HG02973 (cell line): ENCODE data around the gene CTNNBL1.
"Not testable (repeated sequence)": the region's sequence is repeated elsewhere in the genome, so short reads cannot be mapped to it uniquely, and the experiment has no call there.

Source experiments
- ATAC-seq: cut with Tn5 transposase; IDR thresholded peaks from one replicate; pipeline ENCODE4 v1.9.1; 2021; ENCODE audit warnings: moderate library complexity; ENCODE audit not compliant: unreplicated experiment

The CTNNBL1 gene

DNA sequence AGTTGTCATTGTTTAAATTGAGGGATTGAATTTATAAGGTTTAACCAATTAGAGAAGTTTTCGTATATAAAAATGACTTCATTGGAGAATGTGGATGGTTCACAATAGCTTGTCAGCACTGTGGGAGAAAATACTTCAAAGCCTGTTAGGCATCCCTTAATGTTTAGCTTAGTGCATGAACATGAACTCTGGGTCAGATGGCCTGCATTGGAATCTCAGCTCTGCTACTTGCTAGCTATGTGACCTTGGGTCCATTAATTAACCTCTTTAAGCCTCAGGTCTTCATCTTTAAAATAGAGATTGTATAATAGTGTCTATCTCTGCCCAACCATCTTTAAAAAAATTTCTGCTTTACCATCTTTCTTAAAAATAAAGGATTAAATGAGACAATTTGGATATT is 11.1 kb downstream of the CTNNBL1 start:
- no peak for ATAC-seq

DNA sequence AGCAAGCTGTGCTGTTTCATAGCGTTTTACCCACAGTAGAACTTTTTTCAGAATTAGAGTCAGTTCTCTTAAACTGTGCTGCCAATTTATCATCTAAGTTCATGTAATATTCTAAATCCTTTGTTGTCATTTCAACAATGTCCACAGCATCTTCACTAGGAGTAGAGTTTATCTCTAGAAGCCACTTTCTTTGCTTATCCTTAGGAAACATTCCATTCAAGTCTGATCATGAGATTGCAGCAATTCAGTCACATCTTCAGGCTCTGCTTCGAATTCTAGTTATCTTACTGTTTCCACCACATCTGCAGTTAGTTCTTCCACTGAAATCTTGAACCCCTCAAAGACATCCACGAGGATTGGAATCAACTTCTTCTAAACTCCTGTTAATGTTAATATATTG is 12.5 kb downstream of the CTNNBL1 start:
- no peak for ATAC-seq

- no peak for ATAC-seq
These were observed 17.2 kb downstream of the CTNNBL1 start for GRCh38 chr20:37711001-37711400.

- no peak for ATAC-seq
These were observed 18.4 kb downstream of the CTNNBL1 start for GRCh38 chr20:37711994-37712964.

GRCh38 chr20:37713396-37713795 is 19.6 kb downstream of the CTNNBL1 start:
- ATAC-seq: no peak

- ATAC-seq: no peak
These were observed 21.3 kb downstream of the CTNNBL1 start for GRCh38 chr20:37714978-37715672.

GRCh38 chr20:37721751-37722150 is 27.9 kb downstream of the CTNNBL1 start:
- no peak for ATAC-seq

- ATAC-seq: not testable (repeated sequence)
These were observed 28.5 kb downstream of the CTNNBL1 start for GRCh38 chr20:37722312-37722711.

GRCh38 chr20:37723668-37724067 is 29.8 kb downstream of the CTNNBL1 start:
- no peak for ATAC-seq

GRCh38 chr20:37725165-37725564 is 31.3 kb downstream of the CTNNBL1 start:
- no peak for ATAC-seq

GRCh38 chr20:37725855-37726254 is 32.0 kb downstream of the CTNNBL1 start:
- ATAC-seq: no peak

DNA sequence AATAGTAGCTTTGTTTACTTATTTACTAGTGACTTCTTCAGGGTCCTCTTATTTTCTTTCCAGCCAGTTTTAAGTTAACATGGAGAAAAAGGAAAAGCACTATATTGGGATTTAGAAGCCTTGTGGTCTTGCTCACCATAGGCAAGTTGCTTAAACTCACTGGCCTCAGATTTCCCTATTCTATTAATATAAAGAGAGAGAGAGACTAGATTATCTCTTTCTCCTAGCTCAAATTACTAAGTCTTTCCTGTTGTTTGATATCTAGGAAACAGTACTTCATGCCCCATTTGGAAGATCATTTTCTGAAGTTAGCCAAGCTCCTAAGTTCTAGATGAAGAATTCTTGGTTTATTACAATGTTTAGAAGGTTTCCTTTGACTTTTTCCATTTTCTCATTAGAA is 32.5 kb downstream of the CTNNBL1 start:
- no peak for ATAC-seq

DNA sequence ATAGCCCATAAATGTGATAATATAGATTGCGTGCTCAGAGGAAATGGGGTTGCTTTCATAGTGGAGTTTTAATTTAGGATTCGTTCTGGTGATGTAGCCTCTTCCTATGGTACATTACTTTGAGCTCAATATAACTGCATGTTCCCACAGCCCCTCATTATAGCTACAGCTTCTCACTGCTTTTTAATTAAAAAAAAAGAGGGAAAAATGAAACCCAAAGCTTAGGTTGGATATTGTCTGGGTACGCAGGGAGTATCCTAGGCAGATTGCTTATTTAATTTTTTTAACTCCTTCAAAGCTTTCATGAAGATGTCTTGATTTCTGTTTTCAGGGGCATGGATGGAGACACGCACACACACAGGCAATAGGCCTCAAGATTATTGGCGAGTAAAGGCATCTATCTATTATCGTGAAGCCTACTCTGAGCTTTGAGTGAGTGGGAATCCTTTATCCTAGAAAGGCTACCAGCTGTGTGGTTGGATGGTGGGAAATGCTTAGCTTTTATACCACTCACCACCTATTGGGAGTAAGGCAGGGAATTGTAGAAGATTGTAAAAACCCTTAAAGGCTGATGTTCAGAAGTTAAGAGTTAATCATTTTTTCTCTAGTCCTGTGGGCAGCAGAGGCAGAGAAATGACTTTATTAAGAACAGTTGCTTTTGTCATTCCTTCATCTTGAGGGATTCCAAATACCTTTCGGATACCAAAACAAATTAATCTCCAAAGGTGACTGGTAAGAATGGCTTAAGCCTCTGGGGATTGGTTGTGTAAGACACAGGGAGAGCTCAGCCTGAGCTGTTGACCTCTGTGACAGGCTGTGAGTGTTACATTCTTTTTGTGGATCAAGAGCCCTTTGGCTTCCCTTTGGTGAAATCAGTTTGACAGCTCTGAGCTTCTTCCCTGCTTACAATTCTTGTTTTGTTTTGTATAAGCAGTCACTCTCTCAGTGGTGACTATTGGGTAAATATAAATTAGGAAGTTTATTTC is 33.4 kb downstream of the CTNNBL1 start:
- ATAC-seq: no peak

DNA sequence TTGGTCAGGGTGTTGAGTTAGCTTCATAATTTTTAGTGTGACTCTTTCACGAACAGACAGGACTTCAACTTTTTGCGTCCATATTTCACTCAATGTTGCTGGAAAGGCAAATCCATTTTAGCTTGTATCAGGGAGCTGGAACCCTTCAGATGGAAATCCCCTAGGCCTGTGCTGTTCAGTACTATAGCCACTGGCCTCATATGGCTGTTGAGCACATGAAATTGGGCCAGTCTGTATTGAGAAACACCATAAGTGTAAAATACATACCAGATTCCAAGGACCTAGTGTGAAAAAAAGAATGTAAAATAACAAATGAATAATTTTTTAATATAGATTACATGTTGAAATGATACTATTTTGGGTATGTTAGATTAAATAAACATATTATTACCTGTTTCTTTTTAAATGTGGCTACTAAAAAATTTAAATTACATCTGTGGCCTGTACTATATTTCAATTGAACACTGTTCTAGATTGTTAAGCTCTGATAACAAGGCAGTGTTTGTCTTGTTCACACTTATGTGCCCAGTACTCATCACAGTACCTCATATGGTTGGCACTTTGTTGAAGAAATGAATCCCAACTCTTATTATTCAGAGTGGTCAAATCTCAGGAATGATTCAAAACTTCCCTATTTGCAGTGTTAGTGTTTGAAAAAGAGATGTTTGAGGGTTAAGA is 34.3 kb downstream of the CTNNBL1 start:
- ATAC-seq: no peak

- no peak for ATAC-seq
These were observed 34.8 kb downstream of the CTNNBL1 start for GRCh38 chr20:37728635-37728983.

- ATAC-seq: no peak
These were observed 35.6 kb downstream of the CTNNBL1 start for GRCh38 chr20:37729452-37729851.

- ATAC-seq: no peak
These were observed 36.1 kb downstream of the CTNNBL1 start for GRCh38 chr20:37729909-37730308.

DNA sequence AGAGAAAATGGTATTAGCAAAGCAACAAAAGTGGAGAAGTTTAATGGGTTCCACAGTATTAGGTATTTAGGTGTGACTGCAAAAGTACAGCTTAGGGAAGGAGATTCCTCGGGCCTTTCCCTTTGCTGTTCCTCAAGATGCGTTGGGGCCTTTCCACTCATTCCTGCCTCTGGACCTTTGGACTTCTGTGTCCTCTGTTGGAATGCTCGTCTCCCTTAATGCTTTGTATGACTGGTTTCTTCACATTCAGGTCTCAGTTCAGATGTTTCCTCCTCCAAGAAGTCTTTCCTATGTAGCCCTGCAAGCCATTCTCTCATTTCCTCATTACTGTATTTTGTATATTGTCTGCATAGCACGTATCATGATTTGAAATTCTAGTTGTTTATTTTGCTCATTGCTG is 39.6 kb downstream of the CTNNBL1 start:
- no peak for ATAC-seq

DNA sequence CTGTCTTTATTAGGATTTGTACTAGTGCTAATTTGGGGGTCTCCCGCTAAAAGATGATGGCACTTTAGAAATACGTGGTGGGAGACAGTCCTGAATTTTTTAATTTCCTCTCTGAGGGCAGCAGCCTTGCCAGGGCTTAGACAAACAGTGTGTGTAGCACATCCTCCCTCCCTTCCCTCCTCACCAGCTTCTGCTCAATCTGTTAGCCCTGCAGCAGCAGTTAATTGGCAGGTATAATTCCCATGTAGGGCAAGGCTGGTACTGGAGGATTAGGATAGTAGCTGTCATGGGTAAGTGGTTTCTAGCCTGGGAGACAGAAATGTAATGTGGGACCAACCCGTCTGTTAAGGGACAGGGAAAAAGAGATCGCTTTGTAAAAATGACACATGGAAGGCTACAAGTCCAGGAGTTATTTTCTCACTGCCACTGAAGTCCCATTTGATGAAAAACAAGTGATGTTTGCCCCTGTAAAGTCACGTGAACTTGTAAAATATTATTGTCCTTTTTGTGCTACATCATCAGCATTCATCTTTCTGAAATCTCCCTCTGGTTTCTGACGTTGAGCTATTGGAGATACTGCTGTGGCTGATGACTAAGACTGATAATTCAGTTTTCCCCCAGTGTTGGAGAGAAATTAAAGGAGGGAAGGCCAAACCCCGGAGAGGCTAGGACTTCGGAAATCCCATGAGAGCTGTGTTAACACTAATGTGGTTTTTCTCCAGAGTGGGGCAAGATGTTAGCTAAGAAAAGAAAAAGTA is 40.6 kb downstream of the CTNNBL1 start:
- no peak for ATAC-seq

- no peak for ATAC-seq
These were observed 41.7 kb downstream of the CTNNBL1 start for GRCh38 chr20:37735541-37735940.
